Upper lobe of right lung (tissue), 1 donor: Measurements from ENCODE around the gene LAMA2. TPM values are rescaled to one million over a fixed set of nuclear protein-coding genes. Genes with fewer than 3 reads are reported as not detected.

ENCODE experiments used
- ATAC-seq: fragments of 200-7000 bp; cut with Tn5 transposase; one replicate; pipeline ENCODE4 v1.9.1; 2020; ENCODE audit warnings: mild to moderate bottlenecking, moderate library complexity
- DNase-seq: peaks from one replicate; pipeline ENCODE4 v3.0.0-alpha.2; 2020
- H3K27ac ChIP-seq: fragments of 200-600 bp; one replicate; pipeline ENCODE4 v1.8.0; 2022
- H3K27me3 ChIP-seq: fragments of 200-600 bp; one replicate; pipeline ENCODE4 v1.8.0; 2022; ENCODE audit warnings: mild to moderate bottlenecking
- H3K36me3 ChIP-seq: fragments of 200-600 bp; one replicate; pipeline ENCODE4 v1.8.0; 2022
- H3K4me1 ChIP-seq: fragments of 200-600 bp; one replicate; pipeline ENCODE4 v1.8.0; 2022
- H3K4me3 ChIP-seq: fragments of 200-600 bp; one replicate; pipeline ENCODE4 v1.8.0; 2022; ENCODE audit warnings: mild to moderate bottlenecking
- H3K9me3 ChIP-seq: fragments of 200-600 bp; one replicate; pipeline ENCODE4 v1.8.0; 2022
- CTCF ChIP-seq: fragments of 200-600 bp; IDR thresholded peaks from one replicate; pipeline ENCODE4 v1.8.0; 2022; ENCODE audit warnings: antibody characterized with exemption
- intact Hi-C: fragments of 100-400 bp; cut with DNase I; formaldehyde crosslinking; loops from one replicate; pipeline ENCODE4 v1.11.0; 2022
- long read RNA-seq: library from polyadenylated mRNA; unstranded; transcript quantifications from one replicate; pipeline ENCODE4 v2.0.0, GENCODE V29; 2021
- total RNA-seq: library from RNA; stranded (reverse); fragmentation: NEBNext Ultra II Directional; extraction: Animal tissue kit (Norgen Biotek cat#: 25700); gene quantifications from one replicate; pipeline ENCODE4 v1.2.1, GENCODE V29; 2021
- donor health status: DM: no; HTN: yes; CAD: no; lungs with severe emphysema.

LAMA2 gene, protein sequence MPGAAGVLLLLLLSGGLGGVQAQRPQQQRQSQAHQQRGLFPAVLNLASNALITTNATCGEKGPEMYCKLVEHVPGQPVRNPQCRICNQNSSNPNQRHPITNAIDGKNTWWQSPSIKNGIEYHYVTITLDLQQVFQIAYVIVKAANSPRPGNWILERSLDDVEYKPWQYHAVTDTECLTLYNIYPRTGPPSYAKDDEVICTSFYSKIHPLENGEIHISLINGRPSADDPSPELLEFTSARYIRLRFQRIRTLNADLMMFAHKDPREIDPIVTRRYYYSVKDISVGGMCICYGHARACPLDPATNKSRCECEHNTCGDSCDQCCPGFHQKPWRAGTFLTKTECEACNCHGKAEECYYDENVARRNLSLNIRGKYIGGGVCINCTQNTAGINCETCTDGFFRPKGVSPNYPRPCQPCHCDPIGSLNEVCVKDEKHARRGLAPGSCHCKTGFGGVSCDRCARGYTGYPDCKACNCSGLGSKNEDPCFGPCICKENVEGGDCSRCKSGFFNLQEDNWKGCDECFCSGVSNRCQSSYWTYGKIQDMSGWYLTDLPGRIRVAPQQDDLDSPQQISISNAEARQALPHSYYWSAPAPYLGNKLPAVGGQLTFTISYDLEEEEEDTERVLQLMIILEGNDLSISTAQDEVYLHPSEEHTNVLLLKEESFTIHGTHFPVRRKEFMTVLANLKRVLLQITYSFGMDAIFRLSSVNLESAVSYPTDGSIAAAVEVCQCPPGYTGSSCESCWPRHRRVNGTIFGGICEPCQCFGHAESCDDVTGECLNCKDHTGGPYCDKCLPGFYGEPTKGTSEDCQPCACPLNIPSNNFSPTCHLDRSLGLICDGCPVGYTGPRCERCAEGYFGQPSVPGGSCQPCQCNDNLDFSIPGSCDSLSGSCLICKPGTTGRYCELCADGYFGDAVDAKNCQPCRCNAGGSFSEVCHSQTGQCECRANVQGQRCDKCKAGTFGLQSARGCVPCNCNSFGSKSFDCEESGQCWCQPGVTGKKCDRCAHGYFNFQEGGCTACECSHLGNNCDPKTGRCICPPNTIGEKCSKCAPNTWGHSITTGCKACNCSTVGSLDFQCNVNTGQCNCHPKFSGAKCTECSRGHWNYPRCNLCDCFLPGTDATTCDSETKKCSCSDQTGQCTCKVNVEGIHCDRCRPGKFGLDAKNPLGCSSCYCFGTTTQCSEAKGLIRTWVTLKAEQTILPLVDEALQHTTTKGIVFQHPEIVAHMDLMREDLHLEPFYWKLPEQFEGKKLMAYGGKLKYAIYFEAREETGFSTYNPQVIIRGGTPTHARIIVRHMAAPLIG (N-terminal part only)
- total RNA-seq = 42.1 TPM
- long read RNA-seq, partial matches to known transcripts = 6 of 8 reads
- long read RNA-seq, other reads (novel, unspliced or antisense) = 2 of 8 reads

DNA sequence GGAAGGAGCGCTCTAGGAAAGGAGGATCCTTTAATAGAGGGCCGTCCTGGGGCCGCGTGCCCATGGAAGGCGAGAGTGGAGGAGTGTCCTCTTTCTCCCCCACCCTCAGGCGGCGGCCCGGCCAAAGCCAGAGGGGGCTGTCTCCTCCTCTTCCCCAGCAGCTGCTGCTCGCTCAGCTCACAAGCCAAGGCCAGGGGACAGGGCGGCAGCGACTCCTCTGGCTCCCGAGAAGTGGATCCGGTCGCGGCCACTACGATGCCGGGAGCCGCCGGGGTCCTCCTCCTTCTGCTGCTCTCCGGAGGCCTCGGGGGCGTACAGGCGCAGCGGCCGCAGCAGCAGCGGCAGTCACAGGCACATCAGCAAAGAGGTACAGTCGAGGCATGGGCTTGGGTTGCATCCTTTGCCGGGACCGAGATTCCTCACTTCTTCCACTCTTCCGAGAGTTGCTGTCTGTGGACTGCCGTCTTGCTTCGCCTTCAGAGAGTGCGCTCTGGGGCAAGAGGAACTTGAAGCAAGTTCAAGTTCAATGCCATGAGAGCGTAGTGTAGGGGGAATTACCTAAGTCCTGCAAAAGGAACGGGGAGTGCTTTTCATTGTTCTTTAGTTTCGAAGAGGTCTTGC is at the start of gene LAMA2:
TSS of gene LAMA2 (plus strand) at position 148 of the 621 bp plus-strand sequence. CDS start at position 256, 108 bp downstream.
- Histone ChIP-seq H3K36me3 (no peaks in the 10 kb centered on the region), H3K9me3 (no peaks in the 10 kb centered on the region), H3K4me3 (peak within 1 kb of the TSS; percentile 52), H3K27ac (peak within 1 kb of the TSS; percentile 55), H3K4me1 (no peaks in the 10 kb centered on the region), H3K27me3 (no peaks in the 10 kb centered on the region)
- DNase-seq (peak; percentile 78), ATAC-seq (peak; percentile 88)
- intact Hi-C loops = no loop called here
- TF ChIP-seq CTCF = no peak

GRCh38 chr6:128836761-128837160 is 46.2 kb upstream of the LAMA2 start:
- no peaks in the 10 kb centered on the region for H3K4me1 ChIP-seq
- ATAC-seq = no peak
- H3K4me3 ChIP-seq = no peak overlapping the region
- no peak for DNase-seq
- H3K27me3 ChIP-seq = no peaks in the 10 kb centered on the region
- no peaks in the 10 kb centered on the region for H3K9me3 ChIP-seq
- no peak for TF ChIP-seq CTCF
- intact Hi-C loops = no loop called here
- H3K36me3 ChIP-seq = no peaks in the 10 kb centered on the region
- H3K27ac ChIP-seq = no peak overlapping the region

- H3K27ac ChIP-seq = no peak overlapping the region
- H3K4me1 ChIP-seq = no peaks in the 10 kb centered on the region
- no peaks in the 10 kb centered on the region for H3K27me3 ChIP-seq
- TF ChIP-seq CTCF = no peak
- H3K9me3 ChIP-seq = no peaks in the 10 kb centered on the region
- ATAC-seq = no peak
- intact Hi-C loops = no loop called here
- no peak for DNase-seq
- H3K4me3 ChIP-seq = no peak overlapping the region
- H3K36me3 ChIP-seq = no peaks in the 10 kb centered on the region
These were observed 41.4 kb upstream of the LAMA2 start for GRCh38 chr6:128841518-128841917.

DNA sequence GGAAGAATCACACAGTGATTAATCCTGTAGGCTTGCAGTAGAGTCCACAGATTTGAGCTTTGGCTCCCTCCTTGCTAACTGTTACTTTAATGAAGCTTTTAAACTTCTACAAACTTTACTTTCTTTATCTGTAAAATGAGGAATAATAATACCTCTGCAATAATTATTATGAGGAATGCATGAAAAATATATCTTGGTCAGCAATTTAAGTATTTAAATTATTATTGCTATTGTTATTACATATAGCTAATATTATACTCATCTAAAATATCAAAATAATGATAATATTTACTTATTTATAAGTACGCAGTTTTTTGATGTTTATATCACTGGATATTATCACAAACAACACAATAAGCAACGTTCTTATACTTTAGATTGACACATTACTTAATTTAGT is 38.3 kb upstream of the LAMA2 start:
- no peak overlapping the region for H3K27ac ChIP-seq
- DNase-seq = no peak
- H3K27me3 ChIP-seq = no peaks in the 10 kb centered on the region
- no peak for TF ChIP-seq CTCF
- no peaks in the 10 kb centered on the region for H3K4me1 ChIP-seq
- ATAC-seq = no peak
- intact Hi-C loops = no loop called here
- H3K4me3 ChIP-seq = no peak overlapping the region
- no peaks in the 10 kb centered on the region for H3K9me3 ChIP-seq
- no peaks in the 10 kb centered on the region for H3K36me3 ChIP-seq
